Activated B cell treated with CpG ODN at 0.5 μM for 24 hours (primary cell): ENCODE measurements around the gene PMS1. TPM values are rescaled to one million over a fixed set of nuclear protein-coding genes. Genes with fewer than 3 reads are reported as not detected.
A peak's percentile ranks its signal among the peaks of the same experiment; 100 is the strongest.
"Not testable (repeated sequence)": the region's sequence is repeated elsewhere in the genome, so short reads cannot be mapped to it uniquely, and the experiment has no call there.

Experiments used
- ATAC-seq: fragments of 200-7000 bp; cut with Tn5 transposase; one replicate; pipeline ENCODE4 v1.10.0; 2021; ENCODE audit warnings: low read depth, mild to moderate bottlenecking, moderate library complexity
- CTCF ChIA-PET: fragments of 350-600 bp; sonication (Branson Sonifier 250); formaldehyde crosslinking; loops from one replicate; lab custom pipeline; 2021; ENCODE audit warnings: antibody characterized with exemption; lab: Charles Lee
- POLR2A ChIA-PET: fragments of 350-600 bp; sonication (Branson Sonifier 250); formaldehyde crosslinking; loops from one replicate; lab custom pipeline; 2021; ENCODE audit warnings: antibody characterized with exemption; lab: Charles Lee
- DNase-seq: peaks from one replicate; pipeline ENCODE4 v3.0.0; 2022
- H3K27ac Mint-ChIP-seq: one replicate; pipeline ENCODE4 v1.8.0; 2020; ENCODE audit warnings: mixed read lengths
- H3K27me3 Mint-ChIP-seq: one replicate; pipeline ENCODE4 v1.8.0; 2021; ENCODE audit warnings: mixed read lengths
- H3K36me3 Mint-ChIP-seq: one replicate; pipeline ENCODE4 v1.8.0; 2021; ENCODE audit warnings: low read depth, mixed read lengths
- H3K4me1 Mint-ChIP-seq: one replicate; pipeline ENCODE4 v1.8.0; 2021; ENCODE audit warnings: mixed read lengths
- H3K4me3 Mint-ChIP-seq: one replicate; pipeline ENCODE4 v1.8.0; 2020; ENCODE audit warnings: mild to moderate bottlenecking, mixed read lengths
- H3K9me3 Mint-ChIP-seq: one replicate; pipeline ENCODE4 v1.8.0; 2020; ENCODE audit warnings: mixed read lengths
- CTCF ChIP-seq: fragments of 200-600 bp; IDR thresholded peaks from one replicate; pipeline ENCODE4 v1.8.0; 2022; ENCODE audit warnings: antibody characterized with exemption, mild to moderate bottlenecking
- intact Hi-C: fragments of 100-400 bp; cut with micrococcal nuclease; formaldehyde crosslinking; loops from one replicate; pipeline ENCODE4 v1.15.1; 2024
- total RNA-seq: library from RNA; stranded (reverse); gene quantifications from 2 replicates; pipeline ENCODE4 v1.2.3, GENCODE V29; 2022

PMS1 gene
- total RNA-seq = 32.7 and 39.0 TPM in 2 replicates

GRCh38 chr2:189783927-189784867 lies at the start of gene PMS1, which contains the start of gene ORMDL1:
TSS of gene PMS1 (plus strand) at chr2:189784450. CDS start at chr2:189791810, 7,360 bp downstream.
TSS of gene ORMDL1 (minus strand) at chr2:189784339. CDS start at chr2:189782595, 1,744 bp downstream.
- Mint-ChIP-seq H3K4me1 (peaks cover 45% of the 10 kb centered on the region), H3K4me3 (peak within 1 kb of the TSS; percentile 94), H3K27ac (peak within 1 kb of the TSS; percentile 96), H3K9me3 (no peaks in the 10 kb centered on the region), H3K27me3 (no peaks in the 10 kb centered on the region), H3K36me3 (peaks cover 48% of the 10 kb centered on the region)
- DNase-seq (peak; percentile 95), ATAC-seq (peak; percentile 90)
- TF ChIP-seq CTCF = no peak
- ChIA-PET POLR2A (interaction anchor here (0.5 to 3.6 kb wide), 13 partner anchors 10 to 1340 kb away, joined by 3 to 92 read pairs (median 5); partner anchors contain the start of genes ANKAR, ASNSD1, GLS and HIBCH), CTCF (interaction anchor here (1.6 to 2.4 kb wide), 2 partner anchors 21 to 110 kb away, joined by 4 to 18 read pairs; partner anchors contain the start of genes ANKAR and OSGEPL1)
- intact Hi-C loops = loop anchor here (1.0 to 10.0 kb wide), 10 partner anchors 22 to 1367 kb away; partner anchors contain the start of genes ANKAR, ASNSD1, GLS and INPP1

- ChIA-PET POLR2A (interaction anchor here (1.8 kb wide), 1 partner anchor 12 kb away, joined by 5 read pairs; the partner anchor contains the start of gene OSGEPL1), CTCF (interaction anchor here (0.8 to 4.2 kb wide), 4 partner anchors 11 to 321 kb away, joined by 3 to 17 read pairs (median 10); partner anchors contain the start of gene OSGEPL1)
- no peak overlapping the region for H3K27ac Mint-ChIP-seq
- H3K4me3 Mint-ChIP-seq = no peak overlapping the region
- ATAC-seq (peak; percentile 56), DNase-seq (no peak)
- TF ChIP-seq CTCF = no peak
- peaks cover 46% of the 10 kb centered on the region for H3K36me3 Mint-ChIP-seq
- no peaks in the 10 kb centered on the region for H3K27me3 Mint-ChIP-seq
- no peaks in the 10 kb centered on the region for H3K9me3 Mint-ChIP-seq
- no peaks in the 10 kb centered on the region for H3K4me1 Mint-ChIP-seq
- intact Hi-C loops = loop anchor here (1.0 kb wide), 2 partner anchors 90 to 319 kb away; partner anchors contain the start of gene ASNSD1
These were observed 33.1 kb upstream of the PMS1 start for GRCh38 chr2:189751080-189751658.

- H3K4me3 Mint-ChIP-seq = no peak overlapping the region
- DNase-seq = no peak
- H3K36me3 Mint-ChIP-seq = peaks cover 34% of the 10 kb centered on the region
- CTCF ChIA-PET = no interaction called here
- TF ChIP-seq CTCF = no peak
- H3K27me3 Mint-ChIP-seq = no peaks in the 10 kb centered on the region
- H3K27ac Mint-ChIP-seq = no peak overlapping the region
- no peak for ATAC-seq
- intact Hi-C loops = no loop called here
- no peaks in the 10 kb centered on the region for H3K9me3 Mint-ChIP-seq
- POLR2A ChIA-PET = no interaction called here
- no peaks in the 10 kb centered on the region for H3K4me1 Mint-ChIP-seq
These were observed 27.8 kb upstream of the PMS1 start for GRCh38 chr2:189756311-189756952.

- ATAC-seq, H3K27ac Mint-ChIP-seq, DNase-seq, H3K9me3 Mint-ChIP-seq, H3K4me3 Mint-ChIP-seq, H3K4me1 Mint-ChIP-seq, CTCF ChIA-PET, H3K27me3 Mint-ChIP-seq: not testable (repeated sequence)
- POLR2A ChIA-PET = interaction anchor here (4.7 kb wide), 1 partner anchor 24 kb away, joined by 92 read pairs; the partner anchor contains the start of genes ORMDL1 and PMS1
- intact Hi-C loops = loop anchor here (5.0 kb wide), 3 partner anchors 887 to 1917 kb away; partner anchors contain the start of genes GLS, NAB1 and NABP1
- peaks cover 22% of the 10 kb centered on the region for H3K36me3 Mint-ChIP-seq
These were observed 24.1 kb upstream of the PMS1 start for GRCh38 chr2:189760154-189760553.

- Mint-ChIP-seq H3K4me3 (peak overlapping the region; percentile 95), H3K27ac (peak overlapping the region; percentile 97), H3K4me1 (peaks cover 8% of the 10 kb centered on the region), H3K9me3 (no peaks in the 10 kb centered on the region), H3K36me3 (peaks cover 24% of the 10 kb centered on the region), H3K27me3 (no peaks in the 10 kb centered on the region)
- DNase-seq = no peak
- TF ChIP-seq CTCF = no peak
- POLR2A ChIA-PET = interaction anchor here (0.9 to 4.7 kb wide), 12 partner anchors 9 to 1125 kb away, joined by 3 to 92 read pairs (median 6); partner anchors contain the start of genes ANKAR, ASNSD1, ORMDL1 and PMS1
- intact Hi-C loops = loop anchor here (1.0 to 5.0 kb wide), 10 partner anchors 13 to 1915 kb away; partner anchors contain the start of genes ANKAR, ASNSD1, GLS and NAB1
- ATAC-seq = no peak
- CTCF ChIA-PET = interaction anchor here (1.0 to 2.8 kb wide), 10 partner anchors 10 to 105 kb away, joined by 3 to 18 read pairs (median 6); partner anchors contain the start of genes ANKAR, ASNSD1, ORMDL1 and PMS1
These were observed 22.1 kb upstream of the PMS1 start for GRCh38 chr2:189762229-189762550.
